Measurements from ENCODE around the gene HINFP. TPM values are rescaled to one million over a fixed set of nuclear protein-coding genes. Genes with fewer than 3 reads are reported as not detected.

HINFP gene
- total and polyA plus RNA-seq, 4 donors, result 6.4 to 14.3 (median 8.3) TPM

- Histone ChIP-seq H3K36me3 (ENCODE audit: control insufficient read depth in 4 of 4, insufficient read depth in 3 of 4, low read depth in 1 of 4, low read length in 3 of 4) (peaks cover under 1 to 11% (median 4%) of the 10 kb centered on the region in 4 donors), H3K9ac (ENCODE audit: low read depth in 1 of 2, low read length in 2 of 2) (no peak overlapping the region), H3K4me3 (ENCODE audit: low read depth in 1 of 3, low read length in 3 of 3) (no peak overlapping the region), H3K27ac (ENCODE audit: low read depth in 1 of 2, low read length in 2 of 2) (no peak overlapping the region), H3K9me3 (ENCODE audit: control insufficient read depth in 4 of 4, low read length in 3 of 4) (no peaks in the 10 kb centered on the region), H3K4me1 (ENCODE audit: control insufficient read depth in 4 of 4, insufficient read depth in 4 of 4, low read length in 3 of 4) (peaks cover 0 to 28% (median 15%) of the 10 kb centered on the region in 4 donors), H3K27me3 (ENCODE audit: control insufficient read depth in 4 of 4, insufficient read depth in 4 of 4, low read length in 3 of 4) (no peaks in the 10 kb centered on the region)
- DNase-seq (ENCODE audit: low spot score), result no peak
- TF ChIP-seq REST (IDR thresholded peaks at IDR 0.05) (no peak), ATF3 (IDR thresholded peaks at IDR 0.05) (no peak), CTCF (IDR thresholded peaks at IDR 0.05; ENCODE audit: low read depth, low read length, missing input control) (no peak), YY1 (IDR thresholded peaks at IDR 0.05) (no peak), JUND (IDR thresholded peaks at IDR 0.05) (no peak), ZBTB33 (IDR thresholded peaks at IDR 0.05) (no peak), HNF4A (conservative IDR thresholded peaks at IDR 0.05) (no peak), SP1 (IDR thresholded peaks at IDR 0.05) (no peak), RXRA (IDR thresholded peaks at IDR 0.05) (no peak), FOXA2 (IDR thresholded peaks at IDR 0.05) (no peak), MAX (IDR thresholded peaks at IDR 0.05) (no peak), RAD21 (IDR thresholded peaks at IDR 0.05) (no peak), FOXA1 (IDR thresholded peaks at IDR 0.05) (no peak), TAF1 (conservative IDR thresholded peaks at IDR 0.05) (no peak), EGR1 (IDR thresholded peaks at IDR 0.05; ENCODE audit: low read depth in 2 of 2) (no peak), NR2F2 (IDR thresholded peaks at IDR 0.05) (no peak), GABPA (IDR thresholded peaks at IDR 0.05 in 1 of 2, conservative IDR thresholded peaks at IDR 0.05 in 1 of 2) (no peak)
- 94% methylated on average over 13 of the region's 13 CpGs for WGBS
Observed at GRCh38 chr11:119091966-119092879, 29.2 kb upstream of the HINFP start.
